ENCODE results near the gene CARD14. TPM values are rescaled to one million over a fixed set of nuclear protein-coding genes. Genes with fewer than 3 reads are reported as not detected.

CARD14 gene
- total RNA-seq, 1 experiment from 2014 or later, result not detected

- H3K27me3 ChIP-seq (ENCODE audit: control insufficient read depth, insufficient read depth, low read length), result no peaks in the 10 kb centered on the region
- H3K9me3 ChIP-seq (ENCODE audit: control insufficient read depth, insufficient read depth, low read depth, low read length), result peaks cover 9% of the 10 kb centered on the region; the same call in 1 of the 2 replicates
- no peak overlapping the region for H3K4me3 ChIP-seq (ENCODE audit: low read depth in 2 of 2, low read length in 2 of 2)
- no peaks in the 10 kb centered on the region for H3K36me3 ChIP-seq (ENCODE audit: control insufficient read depth, insufficient read depth, low read length)
- ChIA-PET CTCF (no interaction called here), POLR2A (no interaction called here)
- ATAC-seq, result no peak
- BruUV-seq (replicated peaks), result no TSS peak
- no peak for TF ChIP-seq POLR2AphosphoS5 (IDR thresholded peaks at IDR 0.05; ENCODE audit: low read depth, low read length)
- TF ChIP-seq CTCF (IDR thresholded peaks at IDR 0.05), result no peak
- no peak for TF ChIP-seq REST (IDR thresholded peaks at IDR 0.05; ENCODE audit: insufficient read depth in 1 of 2, low read depth in 2 of 2, low read length in 1 of 2)
- no peak for TF ChIP-seq TCF7L2 (IDR thresholded peaks at IDR 0.05; ENCODE audit: low read depth, low read length)
- no peak for TF ChIP-seq SIN3A (IDR thresholded peaks at IDR 0.05; ENCODE audit: borderline replicate concordance, insufficient read depth, low read depth, low read length)
- no peak overlapping the region for H3K27ac ChIP-seq (ENCODE audit: low read length)
- in situ Hi-C loops (cut with HindIII; ENCODE audit: low pct_unique_long_range_greater_than_20kb, low sequenced_read_pairs), result no loop called here
- no peaks in the 10 kb centered on the region; the same call in 1 of the 2 replicates for H3K4me1 ChIP-seq (ENCODE audit: control insufficient read depth, insufficient read depth, low read length)
- no peak for DNase-seq (ENCODE audit: low read depth, low spot score)
- intact Hi-C loops (cut with micrococcal nuclease; ENCODE audit: unreplicated experiment), result no loop called here
Measured at GRCh38 chr17:80227666-80228065, 57.8 kb downstream of the CARD14 start.

GRCh38 chr17:80228477-80228876 lies 58.6 kb downstream of the CARD14 start:
- Histone ChIP-seq H3K9me3 (ENCODE audit: control insufficient read depth, insufficient read depth, low read depth, low read length) (peaks cover 12% of the 10 kb centered on the region; the same call in 1 of the 2 replicates), H3K4me3 (ENCODE audit: low read depth in 2 of 2, low read length in 2 of 2) (no peak overlapping the region), H3K36me3 (ENCODE audit: control insufficient read depth, insufficient read depth, low read length) (no peaks in the 10 kb centered on the region), H3K27me3 (ENCODE audit: control insufficient read depth, insufficient read depth, low read length) (no peaks in the 10 kb centered on the region), H3K27ac (ENCODE audit: low read length) (no peak overlapping the region), H3K4me1 (ENCODE audit: control insufficient read depth, insufficient read depth, low read length) (no peaks in the 10 kb centered on the region; the same call in 1 of the 2 replicates)
- in situ Hi-C loops (cut with HindIII; ENCODE audit: low pct_unique_long_range_greater_than_20kb, low sequenced_read_pairs) (no loop called here), intact Hi-C loops (cut with micrococcal nuclease; ENCODE audit: unreplicated experiment) (no loop called here)
- BruUV-seq (replicated peaks), result no TSS peak
- ChIA-PET CTCF (interaction anchor here (0.6 kb wide), 1 partner anchor 25 kb away, joined by 4 read pairs; no protein-coding TSS in a partner anchor), POLR2A (no interaction called here)
- ATAC-seq (no peak), DNase-seq (ENCODE audit: low read depth, low spot score) (no peak)
- no peak for TF ChIP-seq TCF7L2 (IDR thresholded peaks at IDR 0.05; ENCODE audit: low read depth, low read length)
- no peak for TF ChIP-seq CTCF (IDR thresholded peaks at IDR 0.05)
- no peak for TF ChIP-seq REST (IDR thresholded peaks at IDR 0.05; ENCODE audit: insufficient read depth in 1 of 2, low read depth in 2 of 2, low read length in 1 of 2)
- no peak for TF ChIP-seq SIN3A (IDR thresholded peaks at IDR 0.05; ENCODE audit: borderline replicate concordance, insufficient read depth, low read depth, low read length)
- no peak for TF ChIP-seq POLR2AphosphoS5 (IDR thresholded peaks at IDR 0.05; ENCODE audit: low read depth, low read length)
